NCI-H82 (cell line): ENCODE results near the gene NDUFAF7.
"Not testable (repeated sequence)": the region's sequence is repeated elsewhere in the genome, so short reads cannot be mapped to it uniquely, and the experiment has no call there.

Experiments
- DNase-seq: peaks from one replicate; lab custom pipeline; 2025; lab: John Stamatoyannopoulos, UW

NDUFAF7 gene

GRCh38 chr2:37282746-37283145 lies 51.3 kb downstream of the NDUFAF7 start:
- DNase-seq: no peak

DNA sequence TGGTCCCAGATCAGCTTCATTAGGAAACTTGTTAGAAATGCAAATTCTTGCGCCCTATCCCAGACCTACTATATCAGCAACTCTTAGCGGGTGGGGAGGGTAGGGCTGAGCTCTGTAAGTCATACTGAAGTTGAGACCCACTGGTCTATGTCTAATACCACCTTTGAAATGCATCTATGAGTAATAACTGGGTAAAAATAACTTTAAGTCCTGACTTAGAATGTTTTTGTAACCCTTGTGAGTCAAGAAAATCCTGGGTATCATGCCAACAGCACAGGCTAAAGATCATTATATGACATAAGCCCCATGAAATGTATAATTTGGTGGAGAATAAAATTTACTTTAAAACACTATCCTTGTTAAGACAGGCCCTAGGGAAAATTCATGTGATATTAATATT lies 51.7 kb downstream of the NDUFAF7 start:
- no peak for DNase-seq

DNA sequence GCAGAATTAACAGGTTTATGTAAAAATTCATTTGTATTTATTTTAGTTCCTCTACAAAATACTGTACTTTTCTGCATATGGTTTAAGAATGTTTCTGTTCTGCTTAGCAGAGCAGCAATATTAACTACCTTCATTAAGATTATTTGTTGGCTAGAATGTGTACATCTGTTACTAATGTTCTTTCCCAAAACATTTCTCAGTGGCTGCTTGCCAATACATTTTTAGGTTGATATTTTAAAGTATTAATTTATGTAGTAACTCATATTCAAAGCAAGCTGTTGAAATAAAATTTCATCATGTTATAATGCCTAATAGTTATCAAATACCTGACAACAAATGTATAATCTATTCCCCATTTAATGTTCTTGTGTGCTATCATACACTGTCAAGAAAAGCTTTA lies 52.9 kb downstream of the NDUFAF7 start:
- no peak for DNase-seq

DNA sequence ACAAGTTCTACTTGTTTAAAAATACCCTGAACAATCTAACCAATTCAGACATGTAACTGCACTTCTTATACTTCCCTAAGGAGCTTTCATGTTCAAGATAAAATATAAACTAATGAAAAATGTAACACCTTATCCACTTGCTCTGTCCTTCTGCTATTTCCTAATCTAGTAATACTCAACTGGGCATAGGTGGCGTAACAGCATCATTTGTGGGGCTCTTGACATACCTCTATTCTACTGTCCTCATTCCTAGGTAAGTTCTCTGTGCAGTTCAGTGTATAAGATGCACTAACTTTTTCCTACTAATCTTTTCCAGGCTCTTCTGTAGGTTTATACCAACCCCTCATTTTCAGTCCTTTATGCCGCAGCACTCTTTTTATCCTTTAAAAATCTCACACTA lies 56.5 kb downstream of the NDUFAF7 start:
- peak; percentile 36 for DNase-seq

GRCh38 chr2:37291680-37292079 lies 60.2 kb downstream of the NDUFAF7 start:
- no peak for DNase-seq

- not testable (repeated sequence) for DNase-seq
Measured at GRCh38 chr2:37294858-37295257, 63.4 kb downstream of the NDUFAF7 start.

- DNase-seq: no peak
Measured at GRCh38 chr2:37295469-37296073, 64.1 kb downstream of the NDUFAF7 start.

DNA sequence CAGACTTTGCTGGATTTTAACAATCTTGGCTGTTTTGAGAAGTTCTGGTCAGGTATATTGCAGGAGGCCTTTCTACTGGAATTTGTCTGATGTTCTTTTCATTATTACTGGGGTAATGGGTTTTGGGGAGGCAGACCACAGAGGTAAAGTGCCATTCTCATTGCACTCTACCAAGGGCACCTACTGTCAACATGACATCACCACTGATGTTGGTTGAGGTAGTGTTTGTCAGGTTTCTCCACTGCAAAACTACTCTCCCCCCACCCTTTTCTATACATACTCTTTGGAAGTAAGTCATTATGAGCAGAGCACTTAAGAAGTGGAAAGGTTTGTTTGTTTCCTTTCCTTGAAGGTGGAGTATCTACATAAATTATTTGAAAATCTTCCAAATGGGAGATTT lies 66.2 kb downstream of the NDUFAF7 start:
- no peak for DNase-seq
